CD4-positive, alpha-beta T cell (primary cell): ENCODE results near the gene ADIPOR2. TPM values are rescaled to one million over a fixed set of nuclear protein-coding genes. Genes with fewer than 3 reads are reported as not detected.

Experiments
- ATAC-seq: fragments of 200-7000 bp; cut with Tn5 transposase; one replicate; pipeline ENCODE4 v1.10.0; 2022; ENCODE audit warnings: mild to moderate bottlenecking; ENCODE audit not compliant: poor library complexity
- CTCF ChIA-PET: fragments of 350-600 bp; sonication (Branson Sonifier 250); formaldehyde crosslinking; loops from one replicate; lab custom pipeline; 2021; ENCODE audit warnings: antibody characterized with exemption, inconsistent platforms; lab: Charles Lee
- POLR2A ChIA-PET: fragments of 350-600 bp; sonication (Branson Sonifier 250); formaldehyde crosslinking; loops from one replicate; lab custom pipeline; 2021; ENCODE audit warnings: antibody characterized with exemption, inconsistent platforms; lab: Charles Lee
- DNase-seq, 14 experiments: peaks; one replicate each; pipeline ENCODE4 v3.0.0-alpha.2; 2013 to 2020; ENCODE audit warnings: mixed read lengths in 2 of 14
- H3K27ac ChIP-seq, 2 donors: one replicate each; pipeline versions ENCODE4 v1.5.1 to v1.7.0; 2013; ENCODE audit warnings: low read length in 2 of 2, low read depth in 1 of 2, mild to moderate bottlenecking in 1 of 2
- H3K27me3 ChIP-seq, 2 experiments: 1 replicate in 1 of 2; 2 replicates in 1 of 2; pipeline versions ENCODE4 v1.6.1 to v1.7.0; 2013; ENCODE audit warnings: low read length in 2 of 2, control low read depth in 1 of 2, mild to moderate bottlenecking in 1 of 2, moderate library complexity in 1 of 2; ENCODE audit not compliant: insufficient read depth in 2 of 2, control insufficient read depth in 1 of 2
- H3K36me3 ChIP-seq: one replicate; pipeline ENCODE4 v1.6.1; 2013; ENCODE audit warnings: low read length, control low read depth; ENCODE audit not compliant: insufficient read depth
- H3K4me1 ChIP-seq: one replicate; pipeline ENCODE4 v1.6.1; 2013; ENCODE audit warnings: low read length, control low read depth; ENCODE audit not compliant: insufficient read depth
- H3K4me3 ChIP-seq: one replicate; pipeline ENCODE4 v1.5.1; 2013; ENCODE audit warnings: mild to moderate bottlenecking, low read length, moderate library complexity
- H3K9me3 ChIP-seq, 2 experiments: 1 replicate in 1 of 2; 2 replicates in 1 of 2; pipeline versions ENCODE4 v1.6.1 to v1.7.0; 2013; ENCODE audit warnings: low read length in 2 of 2, mild to moderate bottlenecking in 2 of 2, control low read depth in 1 of 2, moderate library complexity in 1 of 2; ENCODE audit not compliant: control insufficient read depth in 1 of 2, insufficient read depth in 1 of 2
- H3K27ac Mint-ChIP-seq: one replicate; pipeline ENCODE4 v1.8.0; 2020; ENCODE audit warnings: mixed read lengths
- H3K27me3 Mint-ChIP-seq: one replicate; pipeline ENCODE4 v1.8.0; 2021; ENCODE audit warnings: mixed read lengths
- H3K36me3 Mint-ChIP-seq: one replicate; pipeline ENCODE4 v1.8.0; 2021; ENCODE audit warnings: low read depth, mixed read lengths
- H3K4me1 Mint-ChIP-seq: one replicate; pipeline ENCODE4 v1.8.0; 2021; ENCODE audit warnings: low read depth, mixed read lengths
- H3K4me3 Mint-ChIP-seq: one replicate; pipeline ENCODE4 v1.8.0; 2020; ENCODE audit warnings: mild to moderate bottlenecking, mixed read lengths
- H3K9me3 Mint-ChIP-seq: one replicate; pipeline ENCODE4 v1.8.0; 2020; ENCODE audit warnings: mixed read lengths
- intact Hi-C, 2 experiments: fragments of 100-400 bp; cut with DNase I in 1 of 2; cut with micrococcal nuclease in 1 of 2; formaldehyde crosslinking; loops; one replicate each; pipeline versions ENCODE4 v1.15.1 to v1.9.0; 2023 to 2025; cut with DNase I, micrococcal nuclease
- total RNA-seq, 174 experiments: library from RNA in 2 of 174; stranded (reverse) in 2 of 174; gene quantifications; one replicate each; pipeline ENCODE4 v1.2.3 and lab custom pipeline; 2021 to 2026
- TF ChIP-seq, protein P1 (sequence below): fragments of 200-600 bp; IDR thresholded peaks from one replicate; pipeline ENCODE4 v1.8.0; 2022; ENCODE audit warnings: antibody characterized with exemption, mild to moderate bottlenecking

ADIPOR2 gene
- total RNA-seq, 2 experiments from 2014 or later = 12.5 to 12.6 TPM

DNA sequence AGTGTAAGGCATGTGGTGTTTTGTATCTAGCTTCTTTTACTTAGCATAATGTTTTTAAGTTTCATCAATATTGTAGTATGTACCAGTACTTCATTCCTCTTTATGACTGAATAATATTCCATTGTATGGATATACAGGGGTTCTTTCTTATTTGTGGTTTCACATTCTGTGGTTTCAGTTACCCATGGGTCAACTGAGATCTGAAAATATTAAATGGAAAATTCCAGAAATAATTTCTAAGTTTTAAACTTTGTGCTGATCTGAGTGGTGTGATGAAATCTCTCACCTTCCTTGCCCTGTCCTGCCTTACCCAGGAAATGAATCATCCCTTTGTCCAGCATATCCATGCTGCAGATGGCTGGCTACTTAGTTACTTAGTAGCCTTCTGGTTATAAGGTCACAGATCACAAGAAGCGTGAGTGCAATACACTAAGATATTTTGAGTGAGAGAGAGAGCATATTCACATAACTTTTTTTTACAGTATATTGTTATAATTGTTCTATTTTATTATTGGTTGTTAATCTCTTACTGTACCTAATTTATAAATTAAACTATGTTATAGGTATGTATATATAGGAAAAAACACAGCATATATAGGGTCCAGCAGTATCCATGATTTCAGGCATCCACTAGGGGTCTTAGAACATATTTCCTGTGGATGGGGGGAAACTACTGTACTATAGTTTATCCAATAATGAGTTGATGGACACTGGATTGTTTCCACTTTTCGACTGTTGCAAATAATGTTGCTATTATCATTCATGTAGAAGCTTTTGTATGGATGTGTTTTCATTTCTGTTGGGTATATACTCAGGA, 69.9 kb downstream of the ADIPOR2 start:
- no peak for DNase-seq
- intact Hi-C loops = loop anchor here in 1 of 2 experiments (5.0 kb wide), 1 partner anchor 38 kb away; no protein-coding TSS in a partner anchor
- Histone ChIP-seq H3K4me1 (no peaks in the 10 kb centered on the region), H3K4me3 (no peak overlapping the region), H3K9me3 (no peaks in the 10 kb centered on the region), H3K27me3 (no peaks in the 10 kb centered on the region), H3K36me3 (peaks cover 11% of the 10 kb centered on the region), H3K27ac (no peak overlapping the region)
- Mint-ChIP-seq H3K9me3 (no peaks in the 10 kb centered on the region), H3K4me3 (no peak overlapping the region), H3K4me1 (peaks cover 20% of the 10 kb centered on the region), H3K27ac (no peak overlapping the region), H3K27me3 (no peaks in the 10 kb centered on the region), H3K36me3 (peaks cover 46% of the 10 kb centered on the region)
- ATAC-seq = no peak
- TF ChIP-seq, protein P1, sequence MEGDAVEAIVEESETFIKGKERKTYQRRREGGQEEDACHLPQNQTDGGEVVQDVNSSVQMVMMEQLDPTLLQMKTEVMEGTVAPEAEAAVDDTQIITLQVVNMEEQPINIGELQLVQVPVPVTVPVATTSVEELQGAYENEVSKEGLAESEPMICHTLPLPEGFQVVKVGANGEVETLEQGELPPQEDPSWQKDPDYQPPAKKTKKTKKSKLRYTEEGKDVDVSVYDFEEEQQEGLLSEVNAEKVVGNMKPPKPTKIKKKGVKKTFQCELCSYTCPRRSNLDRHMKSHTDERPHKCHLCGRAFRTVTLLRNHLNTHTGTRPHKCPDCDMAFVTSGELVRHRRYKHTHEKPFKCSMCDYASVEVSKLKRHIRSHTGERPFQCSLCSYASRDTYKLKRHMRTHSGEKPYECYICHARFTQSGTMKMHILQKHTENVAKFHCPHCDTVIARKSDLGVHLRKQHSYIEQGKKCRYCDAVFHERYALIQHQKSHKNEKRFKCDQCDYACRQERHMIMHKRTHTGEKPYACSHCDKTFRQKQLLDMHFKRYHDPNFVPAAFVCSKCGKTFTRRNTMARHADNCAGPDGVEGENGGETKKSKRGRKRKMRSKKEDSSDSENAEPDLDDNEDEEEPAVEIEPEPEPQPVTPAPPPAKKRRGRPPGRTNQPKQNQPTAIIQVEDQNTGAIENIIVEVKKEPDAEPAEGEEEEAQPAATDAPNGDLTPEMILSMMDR = no peak
- CTCF ChIA-PET = interaction anchor here (1.1 kb wide), 1 partner anchor 15 kb away, joined by 3 read pairs; no protein-coding TSS in a partner anchor
- POLR2A ChIA-PET = no interaction called here

DNA sequence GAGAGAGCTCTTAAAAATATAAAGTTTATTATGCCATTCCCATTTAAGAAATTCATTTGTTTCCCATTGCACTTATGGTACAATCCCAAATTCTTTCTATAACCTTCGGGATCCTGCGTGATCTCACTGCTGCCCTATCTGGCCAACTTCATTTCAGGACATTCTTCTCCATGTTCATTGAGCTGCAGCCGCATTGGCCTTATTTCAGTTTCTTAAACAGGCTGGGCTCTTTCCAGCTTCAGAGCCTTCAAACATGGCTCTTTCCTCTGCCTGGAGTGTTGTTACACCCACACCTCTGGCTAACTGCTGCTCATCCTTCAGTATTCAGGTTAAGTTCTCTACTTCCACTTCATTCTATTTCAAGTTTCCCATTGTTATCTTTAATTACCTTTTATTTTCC, 71.0 kb downstream of the ADIPOR2 start:
- POLR2A ChIA-PET = interaction anchor here (1.7 kb wide), 1 partner anchor 71 kb away, joined by 4 read pairs; no protein-coding TSS in a partner anchor

DNA sequence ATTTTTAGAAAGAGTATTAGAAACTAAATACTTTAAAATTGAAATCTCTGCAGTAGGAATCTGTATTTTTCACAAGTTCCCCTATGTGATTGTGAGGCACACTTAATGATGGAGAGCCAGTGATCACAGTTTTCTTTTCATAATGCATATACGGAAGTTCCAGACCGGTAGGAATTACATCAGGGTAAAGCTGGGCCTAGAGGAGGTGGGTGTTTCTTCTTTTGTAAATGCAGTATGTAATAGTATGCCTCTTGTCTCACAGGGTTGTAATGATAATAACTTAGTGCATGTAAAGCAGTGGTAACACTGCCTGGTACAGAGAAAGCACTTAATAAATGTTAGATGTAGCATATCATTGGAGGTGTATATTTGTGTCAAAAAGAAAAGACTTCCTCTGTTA, 72.3 kb downstream of the ADIPOR2 start:
- Mint-ChIP-seq H3K4me1 (peaks cover 19% of the 10 kb centered on the region), H3K27ac (no peak overlapping the region), H3K36me3 (peaks cover 27% of the 10 kb centered on the region), H3K4me3 (no peak overlapping the region), H3K9me3 (no peaks in the 10 kb centered on the region), H3K27me3 (no peaks in the 10 kb centered on the region)
- no peak for ATAC-seq
- no peak for DNase-seq
- CTCF ChIA-PET = no interaction called here
- no peaks in the 10 kb centered on the region for H3K4me1 ChIP-seq
- H3K36me3 ChIP-seq = no peaks in the 10 kb centered on the region
- intact Hi-C loops = loop anchor here in 1 of 2 experiments (5.0 kb wide), 1 partner anchor 41 kb away; no protein-coding TSS in a partner anchor
- POLR2A ChIA-PET = interaction anchor here (1.7 kb wide), 1 partner anchor 73 kb away, joined by 4 read pairs; no protein-coding TSS in a partner anchor
- TF ChIP-seq, protein P1 = no peak
- H3K4me3 ChIP-seq = no peak overlapping the region
- no peaks in the 10 kb centered on the region for H3K27me3 ChIP-seq
- H3K9me3 ChIP-seq = no peaks in the 10 kb centered on the region
- H3K27ac ChIP-seq = no peak overlapping the region

More for the DNA sequence above, 71.0 kb downstream of the ADIPOR2 start:
- Mint-ChIP-seq H3K27me3 (no peaks in the 10 kb centered on the region), H3K4me3 (no peak overlapping the region), H3K4me1 (peaks cover 19% of the 10 kb centered on the region), H3K27ac (no peak overlapping the region), H3K36me3 (peaks cover 40% of the 10 kb centered on the region), H3K9me3 (no peaks in the 10 kb centered on the region)
- Histone ChIP-seq H3K27me3 (no peaks in the 10 kb centered on the region), H3K36me3 (peaks cover 9% of the 10 kb centered on the region), H3K9me3 (no peaks in the 10 kb centered on the region), H3K27ac (no peak overlapping the region), H3K4me1 (no peaks in the 10 kb centered on the region), H3K4me3 (no peak overlapping the region)
- DNase-seq = no peak
- ATAC-seq = no peak
- CTCF ChIA-PET = interaction anchor here (1.1 kb wide), 1 partner anchor 14 kb away, joined by 3 read pairs; no protein-coding TSS in a partner anchor
- TF ChIP-seq, protein P1 = no peak
- intact Hi-C loops = loop anchor here in 1 of 2 experiments (5.0 kb wide), 1 partner anchor 40 kb away; no protein-coding TSS in a partner anchor
